NCI-H187 (cell line): ENCODE results near the gene CHERP.
"Not testable (repeated sequence)": the region's sequence is repeated elsewhere in the genome, so short reads cannot be mapped to it uniquely, and the experiment has no call there.

Experiments
- DNase-seq, 2 experiments: peaks; one replicate each; lab custom pipeline; 2025; lab: John Stamatoyannopoulos, UW

CHERP gene

GRCh38 chr19:16476401-16476800 is 65.8 kb downstream of the CHERP start:
- no peak for DNase-seq

DNA sequence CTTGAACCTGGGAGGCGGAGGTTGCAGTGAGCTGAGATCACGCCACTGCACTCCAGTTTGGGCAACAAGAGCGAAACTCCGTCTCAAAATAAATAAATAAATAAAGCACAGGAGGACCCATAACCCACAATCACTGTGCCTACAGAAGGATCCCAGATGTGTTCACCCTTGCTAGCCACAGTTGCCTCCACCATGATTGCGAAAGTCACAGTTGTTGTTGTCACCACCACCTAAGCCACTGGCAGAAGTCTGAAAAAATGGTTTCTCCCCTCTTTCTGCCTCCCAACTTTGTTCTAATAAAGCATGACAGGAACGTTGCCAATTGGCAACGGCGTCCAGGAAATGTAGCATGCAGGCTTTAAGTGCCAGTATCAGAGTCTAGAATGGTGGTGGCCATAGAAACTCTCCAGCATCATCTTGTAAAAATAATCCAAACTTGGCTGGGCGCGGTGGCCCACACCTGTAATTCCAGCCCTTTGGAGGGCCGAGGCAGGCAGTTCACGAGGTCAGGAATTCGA is 68.3 kb downstream of the CHERP start:
- DNase-seq, result no peak

GRCh38 chr19:16472992-16473391 is 69.2 kb downstream of the CHERP start:
- DNase-seq, result no peak

GRCh38 chr19:16472559-16472899 is 69.7 kb downstream of the CHERP start:
- DNase-seq, result not testable (repeated sequence)

- no peak for DNase-seq
These were observed 71.1 kb downstream of the CHERP start for GRCh38 chr19:16470911-16471811.

DNA sequence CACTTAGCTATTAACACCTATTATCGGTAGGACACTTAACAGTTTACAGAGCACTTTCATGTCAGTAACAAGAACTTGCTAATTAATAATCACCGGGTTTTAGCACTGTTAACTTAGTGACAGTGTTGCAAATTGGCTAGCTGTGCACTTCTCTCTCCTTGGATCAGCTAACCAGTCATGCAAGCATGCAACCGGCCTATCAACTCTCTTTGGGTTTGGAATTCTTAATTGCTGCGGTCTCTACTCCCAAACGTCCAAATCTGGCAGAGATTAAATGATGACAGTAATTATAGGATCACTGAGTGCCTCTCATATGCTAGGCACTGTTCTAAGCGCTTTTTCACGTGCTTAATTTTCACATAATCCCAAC is 71.7 kb downstream of the CHERP start:
- DNase-seq, result no peak
